Cortex of kidney (tissue), 1 donor: ENCODE measurements around the gene JAM2.
A peak's percentile ranks its signal among the peaks of the same experiment; 100 is the strongest.
"Not testable (repeated sequence)": the region's sequence is repeated elsewhere in the genome, so short reads cannot be mapped to it uniquely, and the experiment has no call there.

ENCODE experiments used
- DNase-seq: peaks from one replicate; lab custom pipeline; 2025; lab: John Stamatoyannopoulos, UW

The JAM2 gene

DNA sequence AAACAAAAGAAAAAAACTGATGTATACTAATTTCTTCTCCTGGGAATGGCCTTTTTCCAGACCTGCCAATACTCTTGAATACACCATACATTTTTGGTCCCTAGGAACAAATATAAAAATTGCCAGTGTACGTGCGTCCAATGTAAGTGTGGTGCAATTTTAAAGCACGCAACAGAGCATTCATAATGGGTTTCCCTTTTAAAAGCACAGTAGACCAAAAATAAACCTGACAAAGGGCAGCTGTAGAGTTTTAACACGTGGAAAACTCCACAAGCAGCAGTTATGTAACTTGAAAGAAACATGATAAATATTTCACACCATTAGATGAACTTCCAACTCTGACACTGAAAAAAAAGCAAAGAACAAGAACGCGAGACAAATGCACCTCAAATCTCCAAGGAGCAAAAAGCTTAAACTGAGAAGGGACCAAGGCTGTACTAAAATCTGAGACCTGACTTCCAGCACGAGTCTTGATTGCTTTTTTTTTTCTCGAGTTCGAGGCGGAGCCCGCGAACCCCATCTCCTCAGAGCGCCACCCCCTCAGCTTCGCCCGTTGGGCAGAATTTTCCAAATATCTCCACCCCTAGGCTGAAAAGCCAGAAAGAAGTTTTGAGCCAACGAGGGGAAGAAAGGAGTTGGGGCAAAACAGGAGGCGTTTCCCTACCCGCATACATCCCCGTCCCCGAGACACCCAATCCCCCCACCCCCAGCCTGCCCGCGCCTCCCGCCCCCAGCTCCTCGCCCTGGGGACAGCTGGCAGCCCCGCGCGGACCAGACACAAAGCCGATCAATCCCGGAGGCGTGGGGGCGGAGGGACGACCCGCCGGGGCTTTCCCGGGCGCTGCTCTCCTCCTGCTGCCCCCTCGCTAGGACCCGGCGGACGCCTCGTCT is at the start of gene JAM2:
Gene JAM2, plus strand, starts transcription at position 599 of the 891 bp plus-strand sequence. CDS start 564 bp downstream, outside the sequence.
- DNase-seq: no peak

DNA sequence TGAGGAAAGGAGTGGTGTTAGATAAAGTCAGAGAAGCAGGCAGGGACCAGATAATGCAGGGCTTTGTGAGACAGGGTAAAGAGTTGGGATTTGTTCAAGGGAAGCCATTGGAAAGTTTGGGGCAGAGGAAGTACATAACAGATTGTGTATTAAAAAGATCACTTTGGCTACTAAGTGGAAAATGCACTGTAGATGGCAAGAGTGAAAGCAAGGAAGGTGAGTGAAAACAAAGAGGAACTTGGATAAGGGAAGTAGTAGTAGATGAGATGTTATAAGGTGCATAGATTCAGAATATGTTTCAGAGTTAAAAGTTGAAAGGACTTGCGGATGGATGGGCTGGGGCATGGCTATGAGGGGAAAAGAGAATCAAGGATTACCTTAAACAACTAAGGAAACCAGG is 49.2 kb upstream of the JAM2 start:
- DNase-seq: no peak

GRCh38 chr21:25607151-25608043 is 31.7 kb upstream of the JAM2 start, which contains the start of gene MRPL39:
Gene MRPL39 (minus strand): TSS chr21:25607481. CDS start chr21:25607475, 6 bp downstream.
- peak; percentile 24 for DNase-seq

DNA sequence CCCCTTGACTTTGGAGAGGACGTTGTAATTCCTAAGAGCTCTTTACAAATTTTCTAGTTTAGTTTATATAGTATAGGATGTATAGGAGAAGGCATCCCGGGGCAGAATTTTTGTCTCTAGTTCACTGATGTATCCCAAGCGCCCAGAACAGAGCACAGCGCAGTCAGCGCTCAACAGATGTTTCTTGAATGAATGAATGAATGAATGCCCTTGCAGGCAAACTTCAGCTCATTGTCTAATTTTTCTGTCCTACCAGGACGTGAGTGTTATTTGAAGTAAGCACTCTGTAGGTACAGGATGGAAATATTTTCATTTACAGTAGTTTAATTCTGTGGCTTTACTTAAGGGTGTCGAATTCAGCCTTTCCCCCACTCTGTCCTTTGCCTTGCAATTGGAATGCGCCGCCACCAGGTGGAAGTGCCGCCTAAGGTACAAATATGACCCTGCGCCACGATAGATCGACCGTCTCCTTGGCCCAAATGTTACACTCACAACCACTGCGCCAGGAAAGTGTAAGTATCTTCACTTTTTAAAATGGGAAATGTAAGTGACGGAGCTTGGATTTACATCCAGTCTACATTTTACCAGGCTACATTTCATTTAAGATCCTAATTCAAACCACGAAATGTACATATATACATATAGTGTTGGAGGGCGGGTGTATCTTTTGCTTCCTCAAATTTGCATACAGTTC is 30.9 kb upstream of the JAM2 start:
- DNase-seq: no peak

DNA sequence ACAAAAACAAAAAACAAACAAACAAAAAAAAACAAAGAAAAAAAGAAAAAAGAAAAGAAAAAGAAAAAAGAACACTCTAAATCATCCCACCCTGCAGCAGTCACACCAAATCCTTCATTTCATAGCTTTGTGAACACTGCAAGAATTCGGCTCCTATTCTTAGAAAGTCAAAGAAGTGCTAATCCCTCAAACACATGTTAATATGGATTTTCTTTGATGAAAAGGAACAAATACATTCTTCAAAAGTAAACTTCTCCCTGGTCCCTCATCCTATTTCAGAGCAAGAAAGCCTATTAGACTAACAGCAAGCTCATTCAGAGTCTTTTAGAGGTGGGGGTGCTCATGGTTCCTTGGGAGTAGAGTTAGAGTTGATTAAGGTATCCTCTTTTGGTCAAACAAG is 24.6 kb upstream of the JAM2 start:
- no peak for DNase-seq

- no peak for DNase-seq
Observed at GRCh38 chr21:25615880-25616279, 23.2 kb upstream of the JAM2 start.

DNA sequence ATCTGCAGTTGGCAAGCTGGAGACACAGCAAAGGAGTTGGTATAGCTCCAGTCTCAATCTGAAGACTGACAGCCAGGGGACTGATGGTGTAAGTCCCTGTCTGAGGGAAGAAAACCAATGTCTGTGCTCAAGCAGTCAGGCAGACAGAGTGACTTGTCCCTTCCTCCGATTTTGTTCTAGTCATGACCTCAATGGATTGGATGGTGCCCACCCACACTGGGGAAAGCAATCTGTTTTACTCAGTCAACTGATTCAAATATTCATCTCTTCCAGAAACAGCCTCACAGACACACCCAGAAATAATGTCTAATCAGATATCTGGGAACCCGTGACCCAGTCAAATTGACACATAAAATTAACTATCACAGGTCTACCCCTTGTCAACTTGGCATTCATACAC is 19.9 kb upstream of the JAM2 start:
- no peak for DNase-seq

- DNase-seq: no peak
Observed at GRCh38 chr21:25624511-25624910, 14.5 kb upstream of the JAM2 start.

GRCh38 chr21:25625036-25625435 is 14.0 kb upstream of the JAM2 start:
- no peak for DNase-seq

- DNase-seq: not testable (repeated sequence)
Observed at GRCh38 chr21:25625776-25626555, 13.1 kb upstream of the JAM2 start.

- DNase-seq: no peak
Observed at GRCh38 chr21:25626757-25627156, 12.3 kb upstream of the JAM2 start.

- no peak for DNase-seq
Observed at GRCh38 chr21:25632296-25632695, 6.8 kb upstream of the JAM2 start.

GRCh38 chr21:25635310-25635709 is 3.7 kb upstream of the JAM2 start:
- no peak for DNase-seq

DNA sequence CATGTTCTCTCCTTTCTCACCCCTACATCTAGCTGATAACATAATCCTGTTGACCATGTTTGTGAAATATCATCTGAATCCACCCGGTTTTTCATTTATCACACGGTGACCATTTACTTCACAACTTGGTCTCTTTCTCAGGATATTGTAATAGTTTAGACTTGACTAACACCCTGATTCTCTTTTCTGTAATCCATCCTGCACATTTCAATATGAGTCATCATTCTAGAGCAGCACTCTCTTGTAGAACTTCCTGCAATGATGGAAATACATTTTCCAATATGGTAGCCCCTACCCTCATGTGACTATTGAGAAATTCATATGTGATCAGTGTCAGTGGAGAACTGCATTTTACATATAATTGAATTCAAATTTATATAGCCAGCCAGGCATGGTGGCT is 2.3 kb upstream of the JAM2 start:
- no peak for DNase-seq

DNA sequence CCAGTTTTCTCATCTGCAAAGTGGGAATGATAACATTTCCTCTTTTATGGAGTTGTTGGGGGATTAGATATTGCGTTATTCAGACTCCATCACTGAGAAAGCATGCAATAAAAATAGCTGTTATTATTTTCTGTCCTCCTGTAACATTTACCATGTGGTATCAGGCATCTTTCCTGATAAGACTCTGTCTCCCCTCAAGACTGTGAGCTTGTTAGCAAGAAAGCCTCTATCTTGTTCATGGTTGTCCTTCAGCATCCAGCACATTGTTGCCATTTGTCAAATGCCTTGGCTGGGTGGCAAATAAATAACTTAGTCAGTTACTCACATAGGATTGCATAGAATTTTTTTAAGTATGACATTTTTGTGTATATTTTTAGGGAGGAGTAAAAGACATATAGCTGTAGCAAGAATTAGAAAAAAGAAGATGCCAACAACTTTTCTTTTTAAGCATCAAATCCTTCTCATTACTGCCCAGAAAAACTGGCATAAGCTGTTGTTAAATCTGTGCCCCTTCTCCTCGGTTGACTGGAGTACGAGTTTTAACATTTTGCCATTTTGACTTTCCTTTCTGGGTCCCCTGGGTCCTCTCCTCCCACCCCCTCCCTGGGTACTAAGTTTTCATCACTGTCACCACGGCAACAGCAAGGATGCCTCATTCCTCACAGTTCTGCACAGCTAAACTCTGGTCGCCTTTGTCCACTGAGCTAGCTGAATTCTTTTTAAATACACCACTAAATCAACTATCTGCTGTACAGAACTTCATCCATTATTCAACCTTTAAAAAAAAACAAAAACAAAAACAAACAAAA is 1.0 kb upstream of the JAM2 start:
- DNase-seq: no peak

DNA sequence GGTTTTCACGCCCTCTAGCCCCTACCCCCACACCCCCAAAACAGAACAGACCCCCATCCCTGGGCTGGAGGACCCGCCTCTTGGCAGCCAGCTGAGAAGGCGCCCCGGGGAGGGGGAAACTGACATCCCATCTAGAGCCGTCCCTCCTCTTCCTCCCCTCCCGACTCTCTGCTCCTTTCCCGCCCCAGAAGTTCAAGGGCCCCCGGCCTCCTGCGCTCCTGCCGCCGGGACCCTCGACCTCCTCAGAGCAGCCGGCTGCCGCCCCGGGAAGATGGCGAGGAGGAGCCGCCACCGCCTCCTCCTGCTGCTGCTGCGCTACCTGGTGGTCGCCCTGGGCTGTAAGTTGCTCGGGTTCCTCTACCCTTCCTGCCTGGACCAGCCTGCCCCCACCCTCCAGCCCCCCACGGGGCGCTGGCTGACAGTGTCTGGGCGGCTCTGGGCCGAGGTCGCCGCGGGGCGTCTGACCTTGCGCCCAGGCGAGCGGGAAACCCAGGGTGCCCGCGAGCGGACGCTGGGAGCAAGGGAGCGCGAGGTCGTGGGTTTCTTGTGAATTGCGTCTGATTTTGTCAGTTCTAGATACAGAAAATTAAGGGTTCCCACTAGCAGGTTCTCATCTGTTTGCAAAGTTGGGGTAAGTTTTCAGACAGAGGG is 618 bp downstream of the JAM2 start:
- DNase-seq: no peak

GRCh38 chr21:25640202-25640942 is 1.3 kb downstream of the JAM2 start:
- DNase-seq: no peak

GRCh38 chr21:25640943-25641292 is 1.9 kb downstream of the JAM2 start:
- DNase-seq: no peak

DNA sequence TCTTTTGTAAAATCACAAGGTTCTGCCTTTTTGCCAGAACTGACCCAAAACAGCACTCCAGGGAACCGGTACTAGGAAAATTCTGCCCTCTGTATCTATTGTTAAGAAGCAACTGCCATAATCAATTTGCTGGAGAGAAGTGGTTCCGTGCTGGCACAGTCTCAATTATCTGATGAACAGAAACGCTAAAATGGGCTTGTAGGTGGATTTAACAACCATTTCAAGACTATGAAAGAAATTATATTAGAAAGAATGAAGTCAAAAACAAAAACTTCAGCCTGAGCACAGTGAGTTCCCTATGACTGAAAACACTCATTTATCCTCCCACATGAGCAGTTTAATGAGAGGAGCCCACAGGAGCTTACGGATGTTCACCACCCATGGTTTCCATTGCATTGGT is 4.4 kb downstream of the JAM2 start:
- no peak for DNase-seq
